ENCODE data around the gene BTRC. TPM values are rescaled to one million over a fixed set of nuclear protein-coding genes. Genes with fewer than 3 reads are reported as not detected.

Gene BTRC
- total RNA-seq, 1 donor from 2014 or later = 27.5 TPM

- no peaks in the 10 kb centered on the region for H3K27me3 Mint-ChIP-seq (ENCODE audit: unreplicated experiment)
- no peak overlapping the region for H3K4me3 Mint-ChIP-seq (ENCODE audit: unreplicated experiment)
- H3K9me3 Mint-ChIP-seq (ENCODE audit: unreplicated experiment) = no peaks in the 10 kb centered on the region
- no peak for DNase-seq (ENCODE audit: low spot score)
- no peaks in the 10 kb centered on the region for H3K36me3 Mint-ChIP-seq (ENCODE audit: low read depth, unreplicated experiment)
- no peak overlapping the region for H3K27ac Mint-ChIP-seq (ENCODE audit: unreplicated experiment)
- TF ChIP-seq CTCF (IDR thresholded peaks at IDR 0.05; ENCODE audit: unreplicated experiment) = no peak
- H3K4me1 Mint-ChIP-seq (ENCODE audit: unreplicated experiment) = no peaks in the 10 kb centered on the region
These were observed 158.8 kb downstream of the BTRC start for GRCh38 chr10:101512738-101513137.

GRCh38 chr10:101513733-101514132 lies 159.8 kb downstream of the BTRC start:
- H3K4me3 Mint-ChIP-seq (ENCODE audit: unreplicated experiment) = no peak overlapping the region
- no peaks in the 10 kb centered on the region for H3K4me1 Mint-ChIP-seq (ENCODE audit: unreplicated experiment)
- no peaks in the 10 kb centered on the region for H3K9me3 Mint-ChIP-seq (ENCODE audit: unreplicated experiment)
- no peak for TF ChIP-seq CTCF (IDR thresholded peaks at IDR 0.05; ENCODE audit: unreplicated experiment)
- H3K36me3 Mint-ChIP-seq (ENCODE audit: low read depth, unreplicated experiment) = no peaks in the 10 kb centered on the region
- no peak for DNase-seq (ENCODE audit: low spot score)
- H3K27ac Mint-ChIP-seq (ENCODE audit: unreplicated experiment) = no peak overlapping the region
- no peaks in the 10 kb centered on the region for H3K27me3 Mint-ChIP-seq (ENCODE audit: unreplicated experiment)

- H3K4me1 Mint-ChIP-seq (ENCODE audit: unreplicated experiment) = peaks cover 5% of the 10 kb centered on the region
- DNase-seq (ENCODE audit: low spot score) = no peak
- peaks cover 1% of the 10 kb centered on the region for H3K27me3 Mint-ChIP-seq (ENCODE audit: unreplicated experiment)
- no peak overlapping the region for H3K4me3 Mint-ChIP-seq (ENCODE audit: unreplicated experiment)
- H3K27ac Mint-ChIP-seq (ENCODE audit: unreplicated experiment) = no peak overlapping the region
- no peak for TF ChIP-seq CTCF (IDR thresholded peaks at IDR 0.05; ENCODE audit: unreplicated experiment)
- H3K36me3 Mint-ChIP-seq (ENCODE audit: low read depth, unreplicated experiment) = no peaks in the 10 kb centered on the region
- H3K9me3 Mint-ChIP-seq (ENCODE audit: unreplicated experiment) = no peaks in the 10 kb centered on the region
These were observed 171.9 kb downstream of the BTRC start for GRCh38 chr10:101525848-101526247.

DNA sequence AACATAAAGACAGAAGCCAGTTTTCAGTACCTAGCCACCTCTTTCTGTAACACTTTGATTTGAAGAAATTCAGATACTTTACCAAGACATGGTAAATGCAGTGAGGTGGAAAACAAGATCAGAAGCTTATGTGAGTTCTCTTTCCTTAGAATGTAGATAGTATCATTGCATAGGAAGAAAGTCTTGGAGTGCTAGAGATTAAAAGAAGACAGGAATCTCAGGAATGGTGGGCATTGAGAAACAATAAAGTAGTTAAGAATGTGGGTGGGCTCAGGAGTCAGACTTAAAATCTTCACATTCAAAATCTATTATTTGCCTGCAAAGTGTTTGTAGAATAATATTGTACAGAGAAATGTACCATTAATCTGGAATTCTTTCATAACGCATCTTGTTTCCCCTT lies 175.2 kb downstream of the BTRC start:
- Mint-ChIP-seq H3K4me3 (ENCODE audit: unreplicated experiment) (no peak overlapping the region), H3K4me1 (ENCODE audit: unreplicated experiment) (peaks cover 5% of the 10 kb centered on the region), H3K27ac (ENCODE audit: unreplicated experiment) (no peak overlapping the region), H3K36me3 (ENCODE audit: low read depth, unreplicated experiment) (peaks cover under 1% of the 10 kb centered on the region), H3K9me3 (ENCODE audit: unreplicated experiment) (no peaks in the 10 kb centered on the region), H3K27me3 (ENCODE audit: unreplicated experiment) (peaks cover 1% of the 10 kb centered on the region)
- no peak for DNase-seq (ENCODE audit: low spot score)
- no peak for TF ChIP-seq CTCF (IDR thresholded peaks at IDR 0.05; ENCODE audit: unreplicated experiment)

GRCh38 chr10:101529725-101530553 lies 176.0 kb downstream of the BTRC start:
- Mint-ChIP-seq H3K36me3 (ENCODE audit: low read depth, unreplicated experiment) (peaks cover 4% of the 10 kb centered on the region), H3K9me3 (ENCODE audit: unreplicated experiment) (no peaks in the 10 kb centered on the region), H3K27me3 (ENCODE audit: unreplicated experiment) (peaks cover 1% of the 10 kb centered on the region), H3K4me1 (ENCODE audit: unreplicated experiment) (peaks cover 8% of the 10 kb centered on the region), H3K27ac (ENCODE audit: unreplicated experiment) (no peak overlapping the region), H3K4me3 (ENCODE audit: unreplicated experiment) (no peak overlapping the region)
- no peak for TF ChIP-seq CTCF (IDR thresholded peaks at IDR 0.05; ENCODE audit: unreplicated experiment)
- DNase-seq (ENCODE audit: low spot score) = no peak
